Mesenteric fat pad (tissue), 1 donor: ENCODE results near the gene PRPF6. TPM values are rescaled to one million over a fixed set of nuclear protein-coding genes. Genes with fewer than 3 reads are reported as not detected.
"Not testable (repeated sequence)": the region's sequence is repeated elsewhere in the genome, so short reads cannot be mapped to it uniquely, and the experiment has no call there.

Experiments
- DNase-seq: peaks from one replicate; pipeline ENCODE4 v3.0.0-alpha.2; 2020; ENCODE audit warnings: low spot score
- total RNA-seq: library from RNA; stranded (reverse); fragmentation: NEBNext Ultra II Directional; extraction: Animal tissue kit (Norgen Biotek cat#: 25700); gene quantifications from one replicate; pipeline ENCODE4 v1.2.1, GENCODE V29; 2021
- donor health status: DM: yes; HTN: yes; CAD: no.

PRPF6 gene
- total RNA-seq, 1 donor from 2014 or later: 46.3 TPM

DNA sequence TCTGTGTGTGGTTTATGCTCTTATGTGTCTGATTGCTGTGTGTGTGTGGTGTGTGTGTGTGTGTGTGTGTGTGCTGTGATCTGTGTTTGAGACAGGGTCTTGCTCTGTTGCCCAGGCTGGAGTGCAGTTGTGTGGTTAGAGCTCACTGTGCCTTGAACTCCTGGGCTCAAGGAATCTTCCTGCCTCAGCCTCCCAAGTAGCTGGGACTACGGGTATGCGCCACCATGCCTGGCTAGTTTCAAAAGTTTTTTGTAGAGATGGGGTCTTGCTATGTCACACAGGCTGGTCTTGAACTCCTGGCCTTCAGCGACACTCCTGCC lies 7.8 kb upstream of the PRPF6 start:
- DNase-seq: no peak

DNA sequence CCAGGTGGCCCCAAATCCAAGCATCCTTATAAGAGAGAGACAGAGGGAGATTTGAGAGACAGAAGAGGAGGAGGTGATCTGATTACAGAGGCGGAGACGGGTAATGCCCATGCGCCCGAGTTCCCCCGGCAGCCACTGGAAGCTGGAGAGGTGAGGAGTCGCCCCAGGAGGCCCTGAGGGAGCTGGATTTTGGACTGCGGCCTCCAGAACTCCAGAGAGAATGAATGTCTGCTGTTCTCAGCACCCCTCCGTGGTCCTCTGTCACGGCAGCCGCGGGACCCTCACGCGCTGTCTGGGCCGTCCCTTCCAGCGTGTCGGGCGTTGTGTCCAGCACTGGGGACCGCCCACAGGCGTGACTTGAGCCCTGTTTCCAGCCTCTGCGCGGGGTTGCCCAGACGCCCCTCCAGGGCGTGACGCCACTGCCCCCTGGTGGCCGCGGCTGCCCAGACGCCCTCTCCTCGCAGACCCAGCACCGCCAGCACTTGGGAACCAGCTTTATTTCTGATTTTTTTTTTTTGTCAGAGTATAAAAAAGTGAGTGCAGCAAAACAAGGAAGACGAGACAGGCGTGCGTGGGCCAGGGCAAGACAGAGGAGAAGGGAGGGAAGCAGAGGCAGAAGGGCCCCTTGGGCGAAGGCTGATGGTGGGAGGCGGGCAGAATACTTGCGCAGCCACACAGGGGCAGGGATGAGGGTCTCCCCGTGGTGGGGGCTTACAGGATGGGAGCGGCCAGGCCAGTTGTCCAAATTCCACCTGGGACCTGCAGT lies 7.1 kb upstream of the PRPF6 start:
- DNase-seq: peak; percentile 97

DNA sequence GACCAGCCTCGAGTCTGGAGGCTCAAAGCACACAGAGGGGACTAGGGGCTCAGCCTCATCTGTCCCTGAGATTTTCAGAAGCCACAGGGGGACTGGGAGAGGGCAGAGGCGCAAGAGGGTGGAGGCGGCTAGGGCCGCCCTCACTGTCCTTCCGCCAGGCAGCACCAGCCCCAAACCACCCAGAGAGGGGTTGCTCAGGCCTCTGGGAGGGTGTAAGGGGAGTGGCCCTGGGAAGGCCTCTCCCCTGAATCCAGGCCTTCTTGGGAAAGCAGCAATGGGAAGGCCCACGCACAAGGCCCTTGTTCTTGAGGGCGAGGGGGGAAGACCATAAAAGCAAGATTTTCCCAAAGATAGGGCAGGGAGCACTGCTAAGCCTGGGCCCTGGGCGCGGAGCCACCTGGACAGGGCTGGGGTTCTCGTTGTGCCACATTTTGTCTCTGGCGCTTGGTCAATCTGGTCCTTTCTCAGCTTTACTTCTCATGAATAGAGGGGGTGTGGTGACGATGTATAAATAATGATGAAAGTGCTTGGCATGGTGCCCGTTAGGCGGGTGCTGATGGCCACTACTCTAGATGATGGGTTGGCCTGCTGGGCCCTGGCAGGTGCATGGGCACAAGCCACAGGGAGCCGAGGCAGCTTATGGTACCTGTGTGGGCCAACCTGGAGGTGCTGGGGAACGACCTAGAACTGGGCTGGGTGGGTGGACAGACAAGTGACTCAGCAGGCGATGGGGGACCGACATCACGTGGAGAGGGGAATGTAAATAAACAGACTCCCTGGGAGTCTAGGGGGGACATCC lies 6.3 kb upstream of the PRPF6 start:
- DNase-seq: no peak

DNA sequence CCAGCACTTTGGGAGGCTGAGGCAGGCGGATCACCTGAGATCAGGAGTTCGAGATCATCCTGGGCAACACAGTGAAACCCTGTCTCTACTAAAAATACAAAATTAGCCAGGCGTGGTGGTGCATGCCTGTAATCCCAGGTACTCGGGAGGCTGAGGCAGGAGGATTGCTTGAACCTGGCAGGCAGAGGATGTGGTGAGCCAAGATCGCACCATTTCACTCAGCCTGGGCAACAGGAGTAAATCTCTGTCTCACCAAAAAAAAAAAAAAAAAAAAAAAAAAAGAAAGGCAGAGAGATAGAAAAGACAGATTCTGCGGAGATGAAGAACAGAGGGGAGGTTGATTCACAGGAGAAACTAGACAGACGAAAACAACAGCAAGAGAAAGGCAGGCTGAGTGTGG lies 4.4 kb upstream of the PRPF6 start:
- DNase-seq: not testable (repeated sequence)

DNA sequence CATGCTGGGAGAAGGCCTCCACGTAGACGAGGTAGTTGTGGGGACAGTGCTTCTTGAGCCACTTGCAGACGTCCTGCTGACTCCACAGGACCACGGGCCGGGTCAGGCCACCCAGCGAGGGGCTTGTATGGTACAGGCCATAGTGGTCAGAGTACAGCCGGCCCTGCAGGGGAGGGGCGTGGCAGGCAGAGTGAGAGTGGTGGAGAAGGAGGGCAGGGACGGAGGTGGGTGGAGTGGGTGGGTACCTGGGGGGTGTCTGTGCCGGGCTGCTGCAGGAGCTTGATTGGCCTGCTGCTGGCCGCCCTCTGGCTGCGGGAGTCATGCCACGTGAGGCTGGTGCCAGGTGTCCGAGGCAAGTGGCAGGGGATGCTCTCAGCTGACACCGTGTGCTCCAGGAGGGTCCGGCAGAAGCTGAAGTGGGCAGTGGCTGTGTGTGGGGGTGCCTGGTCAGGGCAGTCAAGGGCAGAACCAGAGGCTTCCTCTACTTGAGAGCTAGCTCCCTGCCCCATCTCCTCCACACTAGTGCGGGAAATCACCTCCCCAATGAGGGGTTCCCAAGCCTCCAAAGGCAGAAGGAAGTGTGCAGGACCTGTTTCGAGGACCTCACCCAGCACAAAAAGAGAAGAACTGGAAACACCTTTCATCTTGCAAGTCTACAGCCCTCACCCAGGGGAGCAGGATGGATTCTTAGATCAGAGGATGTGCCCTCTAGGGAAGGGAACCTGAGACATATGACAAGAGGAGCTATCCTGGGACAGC lies 3.8 kb upstream of the PRPF6 start:
- no peak for DNase-seq

DNA sequence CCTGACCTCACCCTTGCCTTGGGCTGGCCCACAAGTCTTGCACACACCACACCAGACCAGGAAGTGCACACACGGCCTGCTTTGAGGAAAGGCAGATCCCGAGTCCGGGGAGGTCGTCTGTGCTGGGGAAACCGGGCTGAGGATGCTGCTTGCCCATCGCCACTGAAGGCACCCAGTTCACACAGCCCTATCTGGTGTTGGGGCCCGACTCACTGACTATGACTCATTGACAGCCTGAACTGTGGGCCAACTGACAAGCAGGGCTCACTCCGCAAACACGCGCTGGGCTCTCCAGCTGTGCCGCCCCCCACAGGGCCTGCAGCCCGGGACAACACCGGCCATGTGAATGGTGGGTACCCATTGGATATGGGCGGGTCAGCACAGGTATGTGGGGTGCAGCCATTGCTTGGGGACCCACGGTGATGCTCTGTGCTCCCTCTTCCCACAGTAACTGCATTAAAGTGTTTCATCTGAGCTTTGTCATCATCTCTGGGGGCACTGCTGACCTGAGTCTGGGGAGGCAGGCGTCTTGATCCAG lies 3.1 kb upstream of the PRPF6 start:
- no peak for DNase-seq

DNA sequence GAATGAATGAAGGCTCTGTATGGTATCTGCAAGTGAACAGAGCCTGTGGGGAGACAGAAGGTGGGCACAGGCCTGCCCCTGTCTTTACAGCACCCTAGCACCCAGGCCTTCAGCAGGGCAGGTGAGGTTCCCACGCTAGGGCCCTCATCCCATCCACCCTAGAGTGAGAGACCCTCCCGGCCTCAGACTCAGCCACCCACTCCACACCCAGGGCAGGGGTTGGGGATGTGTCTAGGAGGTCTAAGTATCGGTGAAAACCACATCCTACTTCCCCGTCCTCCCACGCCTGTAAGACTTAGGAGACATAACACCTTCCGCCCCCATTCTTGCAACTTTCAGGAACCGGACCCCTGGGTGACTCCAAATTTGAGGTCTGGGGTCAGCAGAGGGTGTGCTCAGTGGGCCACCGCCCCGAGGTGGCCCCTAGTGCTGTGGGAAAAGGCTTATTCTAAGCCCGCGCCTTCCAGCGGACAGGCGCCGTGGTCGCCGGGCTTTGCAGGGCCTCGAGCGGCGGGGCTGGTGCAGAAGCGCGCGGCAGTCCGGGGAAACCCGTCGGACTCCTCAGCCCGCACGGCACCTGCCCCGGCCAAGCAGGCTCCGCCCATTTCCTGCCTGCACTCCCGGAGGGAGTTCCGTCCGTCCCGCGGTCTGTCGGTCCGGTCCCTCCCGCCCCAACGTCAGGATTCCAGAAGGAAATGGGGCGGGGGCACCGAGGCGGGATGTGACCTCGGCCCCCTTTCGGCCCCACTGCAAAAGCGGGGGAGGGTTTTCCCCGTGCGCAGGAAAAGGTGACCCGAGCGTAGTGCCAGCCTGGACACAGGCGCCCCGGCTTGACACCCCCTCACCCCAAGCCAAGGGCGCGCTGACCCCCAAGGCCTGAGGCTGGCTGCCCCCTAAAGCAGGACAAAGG lies 2.4 kb upstream of the PRPF6 start:
- DNase-seq: no peak

DNA sequence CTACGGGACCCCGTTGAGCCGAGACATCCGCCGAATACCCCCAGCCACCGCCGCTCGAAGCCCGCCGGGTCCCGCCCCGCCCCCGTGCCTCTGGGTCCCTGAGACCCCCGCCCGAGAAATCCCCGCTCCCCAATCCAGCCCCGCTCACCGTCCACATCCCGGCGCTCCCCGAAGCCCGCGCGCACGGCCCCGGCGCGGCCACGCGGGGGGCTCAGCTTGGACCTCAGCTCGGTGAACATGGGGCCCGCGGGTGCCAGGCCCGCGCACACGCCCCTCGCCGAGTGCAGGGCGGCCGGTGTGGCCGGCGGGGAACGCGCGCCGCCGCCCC lies 1.7 kb upstream of the PRPF6 start:
- no peak for DNase-seq

DNA sequence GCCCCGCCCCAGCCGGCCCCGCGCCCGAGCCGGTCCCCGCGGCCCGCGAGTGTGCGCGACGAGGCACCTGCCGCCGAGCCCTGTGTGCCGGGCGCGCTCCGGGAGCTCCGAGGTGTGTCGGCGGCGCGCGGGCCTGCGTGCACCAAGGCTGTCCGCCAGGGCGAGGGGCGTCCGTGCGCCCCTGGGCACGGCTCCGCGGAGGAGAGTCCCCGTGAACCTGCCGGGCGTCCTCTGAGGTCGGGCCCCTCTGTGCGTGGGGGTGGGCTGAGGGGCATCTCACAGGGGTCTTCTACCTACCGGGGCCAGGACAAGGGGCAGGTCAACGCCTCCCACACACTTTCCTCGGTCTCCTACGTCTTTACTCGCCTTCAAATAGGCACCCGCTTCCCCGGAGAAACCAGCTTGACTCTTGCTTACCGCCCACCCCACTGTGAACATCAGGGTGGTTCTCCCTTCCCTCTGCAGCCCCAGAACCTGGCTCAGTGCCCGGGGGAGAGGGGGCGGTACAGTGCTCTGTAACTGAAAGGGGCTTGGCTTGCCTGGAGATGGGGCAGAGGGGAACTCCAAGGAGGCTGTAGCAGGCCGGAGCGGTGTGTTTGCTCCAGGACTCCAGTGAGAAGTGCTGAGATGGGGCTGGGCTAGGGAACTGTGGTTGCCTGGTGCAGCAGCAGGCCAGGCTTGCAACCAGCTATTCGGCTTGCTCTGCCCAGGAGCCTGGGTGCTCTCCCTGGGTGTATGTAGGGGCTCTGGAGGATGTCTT lies 1.2 kb upstream of the PRPF6 start, which contains the start of gene SAMD10:
SAMD10 (minus strand) TSS at position 86 of the 760 bp plus-strand sequence. CDS start 175 bp downstream, outside the sequence.
- no peak for DNase-seq

DNA sequence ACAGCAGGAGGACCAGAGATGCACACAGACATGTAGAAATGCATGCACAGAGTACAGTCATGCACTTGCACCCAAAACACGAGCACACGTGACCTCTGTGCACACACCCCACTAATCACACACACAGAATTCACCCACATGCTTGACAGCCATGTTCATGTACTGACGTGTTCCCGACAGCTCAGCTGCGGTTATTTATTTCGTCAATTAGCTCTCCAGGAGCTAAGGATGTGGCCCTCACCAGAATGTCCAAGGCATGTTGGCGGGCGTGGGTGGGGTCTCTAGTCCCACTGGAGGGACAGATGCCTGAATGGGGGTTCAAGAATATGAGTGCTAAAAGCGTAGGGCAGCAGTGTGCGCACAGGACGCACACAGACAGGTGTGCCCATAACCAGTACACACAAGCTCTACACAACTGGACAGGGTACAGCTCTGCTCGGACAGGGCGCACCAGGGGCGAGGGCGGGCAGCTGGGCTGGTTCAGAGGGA lies 571 bp upstream of the PRPF6 start:
- no peak for DNase-seq

DNA sequence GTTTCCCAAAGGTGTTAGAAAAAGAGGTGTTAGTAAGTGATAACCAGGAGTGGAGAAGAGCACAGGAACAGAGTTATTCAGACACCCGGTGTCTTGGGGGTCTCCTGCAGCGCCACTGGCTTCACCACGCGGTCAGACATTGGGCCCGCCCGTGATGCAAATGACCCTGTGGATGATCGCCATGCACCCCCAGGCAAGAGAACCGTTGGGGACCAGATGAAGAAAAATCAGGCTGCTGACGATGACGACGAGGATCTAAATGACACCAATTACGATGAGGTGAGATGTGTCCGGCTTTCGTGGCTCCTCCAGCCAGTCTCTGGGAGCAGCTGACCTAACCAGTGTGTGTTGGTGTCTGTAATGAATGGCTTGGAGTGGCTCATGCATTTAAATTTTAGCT lies 2.0 kb downstream of the PRPF6 start:
- DNase-seq: no peak

DNA sequence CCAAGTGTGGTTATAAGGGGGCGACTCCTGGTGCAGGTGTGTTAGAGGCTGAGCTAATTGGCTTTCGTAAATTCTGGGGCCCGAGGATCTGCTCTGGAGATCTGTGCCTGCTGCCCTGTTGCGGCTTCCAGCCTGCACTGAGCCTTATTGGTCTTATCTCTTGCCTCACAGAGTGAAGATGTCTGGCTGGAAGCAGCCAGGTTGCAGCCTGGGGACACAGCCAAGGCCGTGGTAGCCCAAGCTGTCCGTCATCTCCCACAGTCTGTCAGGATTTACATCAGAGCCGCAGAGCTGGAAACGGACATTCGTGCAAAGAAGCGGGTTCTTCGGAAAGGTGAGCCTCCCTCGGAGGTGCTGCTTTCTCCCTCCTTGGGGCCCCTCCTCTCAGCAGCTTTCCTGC lies 20.0 kb downstream of the PRPF6 start:
- no peak for DNase-seq

DNA sequence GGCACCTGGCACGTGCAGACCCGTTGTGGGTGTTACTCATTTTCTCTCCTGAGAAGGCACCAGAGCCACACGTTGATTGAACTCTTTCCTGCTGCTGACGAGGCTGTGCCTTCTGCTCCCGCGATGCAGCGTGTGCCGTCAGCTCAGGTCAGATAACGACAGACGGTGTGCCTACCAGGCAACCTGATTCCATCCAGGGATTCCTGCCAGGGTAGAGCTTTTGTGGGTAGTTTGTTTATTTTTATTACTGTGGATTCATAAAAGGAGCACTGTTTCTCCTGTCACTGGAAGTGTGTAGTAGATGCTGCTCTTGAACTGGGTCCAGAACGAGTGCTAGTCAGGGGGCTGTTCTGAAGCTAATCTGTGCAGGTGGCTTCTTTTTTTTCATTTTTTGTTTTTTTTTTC lies 20.7 kb downstream of the PRPF6 start:
- DNase-seq: no peak

DNA sequence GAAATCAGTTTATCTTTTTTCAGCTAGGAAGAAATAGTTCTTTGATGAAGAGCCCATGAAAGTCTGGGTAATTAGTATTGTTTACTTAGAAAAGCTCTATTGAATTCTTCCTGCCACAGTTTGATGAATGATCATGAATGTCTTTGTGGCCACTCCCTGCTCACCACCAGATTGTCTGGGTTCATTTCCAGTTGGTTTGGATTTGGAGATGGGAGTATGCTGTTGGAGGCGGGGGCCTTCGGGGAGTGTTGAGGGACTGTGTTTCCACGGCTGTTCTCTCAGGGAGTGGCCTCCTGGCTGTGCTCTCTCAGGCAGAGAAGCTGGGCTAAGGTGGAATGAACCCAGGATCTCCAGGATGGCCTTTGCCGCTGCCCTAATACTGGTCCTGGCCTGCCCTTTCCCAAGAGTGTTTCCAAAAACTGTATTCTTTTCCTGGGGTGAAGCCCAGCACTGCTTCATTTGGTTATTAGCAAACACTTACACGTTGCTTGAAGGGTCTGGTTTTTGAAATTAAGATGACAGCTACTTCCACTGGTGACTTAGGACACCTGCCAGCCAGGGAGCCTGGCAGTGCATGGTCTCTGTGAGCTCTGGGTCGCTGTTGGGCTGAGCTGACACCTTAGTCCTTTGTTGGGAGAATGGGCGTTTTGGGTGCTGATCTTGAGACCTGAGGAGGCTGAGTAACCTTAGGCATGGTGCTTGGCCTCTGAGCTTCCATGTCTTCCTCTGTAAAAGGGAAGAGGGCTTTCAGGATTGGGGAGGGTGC lies 23.2 kb downstream of the PRPF6 start:
- DNase-seq: no peak

DNA sequence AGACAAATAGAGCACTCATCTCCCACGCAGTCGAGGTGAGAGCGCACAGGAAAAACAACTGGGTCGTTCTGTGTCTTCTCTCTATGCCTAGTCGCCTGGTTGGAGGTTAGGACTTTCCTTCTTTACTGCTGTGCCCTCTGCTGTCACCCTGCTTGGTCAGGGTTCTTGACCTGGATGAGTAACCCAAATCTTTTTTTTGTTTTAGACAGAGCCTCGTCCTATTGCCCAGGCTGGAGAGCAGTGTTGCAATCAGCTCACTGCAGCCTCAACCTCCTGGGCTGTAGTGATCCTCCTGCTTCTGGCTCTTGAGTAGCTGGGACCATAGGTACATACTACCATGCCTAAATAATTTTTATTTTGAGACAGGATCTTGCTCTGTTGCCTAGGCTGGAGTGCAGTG lies 24.5 kb downstream of the PRPF6 start:
- DNase-seq: no peak

DNA sequence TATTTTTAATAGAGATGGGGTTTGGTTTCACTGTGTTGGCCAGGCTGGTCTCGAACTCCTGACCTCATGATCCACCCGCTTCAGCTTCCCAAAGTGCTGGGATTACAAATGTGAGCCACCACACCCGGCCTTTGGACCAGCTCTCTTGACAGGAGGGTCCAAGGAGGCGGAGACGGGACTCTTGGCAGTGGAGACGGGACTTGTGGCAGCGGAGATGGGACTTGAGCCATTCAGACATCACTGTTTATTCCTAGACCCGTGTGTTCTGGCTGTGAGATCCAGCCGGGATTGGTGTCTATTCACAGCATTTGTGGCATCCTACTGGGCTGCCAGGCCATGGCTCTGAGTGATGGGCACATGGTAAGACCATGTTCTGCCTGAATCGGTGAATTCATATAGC lies 25.6 kb downstream of the PRPF6 start:
- no peak for DNase-seq

DNA sequence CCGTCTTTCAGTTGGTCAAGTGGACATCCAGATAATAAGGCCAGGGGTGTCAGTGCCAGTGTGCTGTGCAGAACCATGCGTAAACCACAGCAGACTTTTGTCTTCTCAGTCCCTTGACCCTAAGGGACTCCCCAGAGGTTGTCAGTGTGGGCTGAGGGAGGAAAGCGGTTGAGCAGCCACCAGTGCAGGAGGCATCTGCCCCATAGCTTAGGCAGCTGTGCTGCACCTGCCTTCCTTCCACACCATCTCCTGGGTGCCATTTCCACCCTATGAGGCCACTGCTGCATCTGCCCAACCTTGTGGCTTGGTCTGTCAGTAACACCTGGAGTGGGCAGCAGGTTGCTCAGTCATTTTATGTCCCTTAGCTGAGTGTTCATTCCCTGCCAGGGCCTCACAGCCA lies 26.0 kb downstream of the PRPF6 start:
- DNase-seq: no peak

DNA sequence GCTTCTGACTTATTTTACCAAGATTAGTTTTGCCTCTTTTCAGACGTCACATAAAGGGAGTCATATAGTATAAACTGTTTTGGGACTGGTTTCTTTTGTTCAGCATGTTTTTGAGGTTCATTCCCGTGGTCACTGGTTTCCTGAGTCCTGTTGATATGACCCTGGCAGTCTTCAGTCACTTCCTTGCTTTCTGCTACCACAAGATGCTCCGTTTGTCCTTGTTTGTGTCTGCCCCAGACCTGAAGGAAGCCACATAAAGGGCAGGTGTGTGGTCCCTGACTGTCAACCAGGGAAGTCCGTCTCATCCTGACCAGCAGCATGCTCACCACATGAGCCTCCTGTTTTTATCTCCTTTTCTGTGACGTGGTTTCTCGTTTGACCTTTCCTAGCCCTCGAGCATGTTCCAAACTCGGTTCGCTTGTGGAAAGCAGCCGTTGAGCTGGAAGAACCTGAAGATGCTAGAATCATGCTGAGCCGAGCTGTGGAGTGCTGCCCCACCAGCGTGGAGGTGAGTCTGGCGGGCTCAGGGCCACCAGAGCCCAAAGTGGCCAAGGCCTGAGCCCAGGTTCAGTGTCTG lies 29.0 kb downstream of the PRPF6 start:
- no peak for DNase-seq

DNA sequence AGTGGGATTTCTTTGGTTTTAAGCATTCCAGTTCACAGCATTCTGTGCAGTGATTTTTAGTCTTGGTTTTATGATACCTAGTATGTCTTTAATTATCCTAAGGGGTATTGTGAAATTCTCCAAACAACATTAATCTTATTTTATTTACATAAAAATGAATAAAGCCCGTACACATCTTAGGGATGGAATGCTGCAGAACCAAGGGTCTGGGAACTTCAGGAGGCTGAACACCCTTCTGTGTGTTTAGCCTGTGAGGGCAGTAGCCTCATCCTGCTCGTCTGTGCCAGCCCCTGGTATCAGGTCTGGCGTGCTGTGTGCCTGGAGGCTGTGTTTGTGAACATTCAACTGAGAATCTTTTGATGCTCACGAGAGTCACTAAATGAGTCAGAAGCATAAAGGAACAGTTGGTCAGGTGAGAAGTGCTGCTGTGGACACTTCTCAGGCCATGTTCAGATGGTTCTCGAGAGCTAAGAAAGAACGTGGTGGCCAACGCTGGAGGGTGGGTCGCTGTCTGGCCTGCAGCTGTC lies 29.8 kb downstream of the PRPF6 start:
- no peak for DNase-seq
